Measurements from ENCODE around the gene GRIN2A. TPM values are rescaled to one million over a fixed set of nuclear protein-coding genes. Genes with fewer than 3 reads are reported as not detected.

The GRIN2A gene
- total RNA-seq, 4 donors from 2014 or later: 0.25 to 26.1 (median 13.5) TPM

- H3K27ac ChIP-seq: no peak overlapping the region
- TF ChIP-seq POLR2AphosphoS5 (IDR thresholded peaks at IDR 0.05): no peak
- no peak for TF ChIP-seq POLR2A (IDR thresholded peaks at IDR 0.05)
- no peak for TF ChIP-seq EP300 (IDR thresholded peaks at IDR 0.05)
- no peak for TF ChIP-seq CTCF (IDR thresholded peaks at IDR 0.05)
- no peak for ATAC-seq
- H3K27me3 ChIP-seq: peaks cover 41% of the 10 kb centered on the region
- no peaks in the 10 kb centered on the region for H3K9me3 ChIP-seq
- H3K4me3 ChIP-seq: no peak overlapping the region
- 37% methylated on average over 4 of the region's 4 CpGs; no CpG with 5 or more reads in 1 of the 2 donors for WGBS, 2 donors (ENCODE audit: low coverage in 1 of 2)
- no peaks in the 10 kb centered on the region for H3K4me1 ChIP-seq
- H3K36me3 ChIP-seq: no peaks in the 10 kb centered on the region
Measured at GRCh38 chr16:10219742-10220141, 37.5 kb upstream of the GRIN2A start.

GRCh38 chr16:10218490-10219206, 36.4 kb upstream of the GRIN2A start:
- H3K4me1 ChIP-seq: no peaks in the 10 kb centered on the region
- ATAC-seq: no peak
- no peak overlapping the region for H3K27ac ChIP-seq
- no peaks in the 10 kb centered on the region for H3K9me3 ChIP-seq
- no peak for TF ChIP-seq POLR2A (IDR thresholded peaks at IDR 0.05)
- TF ChIP-seq POLR2AphosphoS5 (IDR thresholded peaks at IDR 0.05): no peak
- no peak for TF ChIP-seq EP300 (IDR thresholded peaks at IDR 0.05)
- no peak for TF ChIP-seq CTCF (IDR thresholded peaks at IDR 0.05)
- 75 to 86% methylated on average over 3 to 10 of the region's 15 CpGs for WGBS, 2 donors (ENCODE audit: low coverage in 1 of 2)
- H3K36me3 ChIP-seq: no peaks in the 10 kb centered on the region
- H3K4me3 ChIP-seq: no peak overlapping the region
- H3K27me3 ChIP-seq: peaks cover 33% of the 10 kb centered on the region

GRCh38 chr16:10213748-10214147, 31.5 kb upstream of the GRIN2A start:
- no peak for TF ChIP-seq EP300 (IDR thresholded peaks at IDR 0.05)
- TF ChIP-seq POLR2AphosphoS5 (IDR thresholded peaks at IDR 0.05): no peak
- no peak for TF ChIP-seq POLR2A (IDR thresholded peaks at IDR 0.05)
- TF ChIP-seq CTCF (IDR thresholded peaks at IDR 0.05): no peak
- WGBS, 2 donors (ENCODE audit: low coverage in 1 of 2): 60% methylated on average over 1 of the region's 4 CpGs; no CpG with 5 or more reads in 1 of the 2 donors
- Histone ChIP-seq H3K27me3 (peaks cover 8% of the 10 kb centered on the region), H3K4me3 (no peak overlapping the region), H3K36me3 (no peaks in the 10 kb centered on the region), H3K27ac (no peak overlapping the region), H3K4me1 (no peaks in the 10 kb centered on the region), H3K9me3 (no peaks in the 10 kb centered on the region)
- ATAC-seq: no peak

- Histone ChIP-seq H3K4me3 (no peak overlapping the region), H3K36me3 (no peaks in the 10 kb centered on the region), H3K4me1 (no peaks in the 10 kb centered on the region), H3K27ac (no peak overlapping the region), H3K27me3 (no peaks in the 10 kb centered on the region), H3K9me3 (no peaks in the 10 kb centered on the region)
- WGBS, 2 donors (ENCODE audit: low coverage in 1 of 2): 0 to 44% methylated on average over 1 to 3 of the region's 6 CpGs
- no peak for ATAC-seq
- TF ChIP-seq CTCF (IDR thresholded peaks at IDR 0.05) (no peak), EP300 (IDR thresholded peaks at IDR 0.05) (no peak), POLR2AphosphoS5 (IDR thresholded peaks at IDR 0.05) (no peak), POLR2A (IDR thresholded peaks at IDR 0.05) (no peak)
Measured at GRCh38 chr16:10210944-10211343, 28.7 kb upstream of the GRIN2A start.

GRCh38 chr16:10206865-10207264, 24.6 kb upstream of the GRIN2A start:
- H3K36me3 ChIP-seq: no peaks in the 10 kb centered on the region
- H3K27me3 ChIP-seq: peaks cover 11% of the 10 kb centered on the region
- ATAC-seq: no peak
- TF ChIP-seq CTCF (IDR thresholded peaks at IDR 0.05): no peak
- no peak for TF ChIP-seq POLR2A (IDR thresholded peaks at IDR 0.05)
- no peak for TF ChIP-seq EP300 (IDR thresholded peaks at IDR 0.05)
- no peak for TF ChIP-seq POLR2AphosphoS5 (IDR thresholded peaks at IDR 0.05)
- 97% methylated on average over 3 of the region's 3 CpGs; no CpG with 5 or more reads in 1 of the 2 donors for WGBS, 2 donors (ENCODE audit: low coverage in 1 of 2)
- no peaks in the 10 kb centered on the region for H3K4me1 ChIP-seq
- no peak overlapping the region for H3K27ac ChIP-seq
- peaks cover 0 to 9% (median 0%) of the 10 kb centered on the region in 3 donors for H3K9me3 ChIP-seq
- H3K4me3 ChIP-seq: no peak overlapping the region

All from gastroesophageal sphincter (tissue), 4 donors.